WI38 (cell line): ENCODE measurements around the gene RNASE7.
A peak's percentile ranks its signal among the peaks of the same experiment; 100 is the strongest.

ENCODE experiments used
- H3K4me3 ChIP-seq: 2 replicates; pipeline ENCODE4 v1.5.1; 2011; ENCODE audit warnings: low read depth, mild to moderate bottlenecking, control low read depth, low read length
- TF ChIP-seq, protein P1 (sequence below): IDR thresholded peaks from 2 replicates; pipeline ENCODE4 v1.5.1; 2012; ENCODE audit warnings: low read depth, mild to moderate bottlenecking, control low read depth, low read length

RNASE7 gene

DNA sequence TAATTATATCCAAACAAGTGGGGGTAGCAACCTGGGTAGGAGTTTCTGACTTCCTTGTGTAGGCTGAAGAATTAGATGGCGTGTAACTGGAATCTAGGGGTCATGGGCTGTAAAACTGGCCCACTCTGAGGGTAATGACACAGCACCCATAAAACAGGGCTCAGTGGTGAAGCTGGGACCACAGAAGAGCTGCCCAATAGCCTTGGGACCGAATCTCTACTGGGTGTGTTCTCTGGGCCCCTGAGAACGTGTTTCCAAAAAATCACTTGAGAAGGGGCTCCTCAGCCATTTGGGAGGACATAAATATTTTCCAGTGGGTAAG is 19.1 kb downstream of the RNASE7 start:
- TF ChIP-seq, protein P1, sequence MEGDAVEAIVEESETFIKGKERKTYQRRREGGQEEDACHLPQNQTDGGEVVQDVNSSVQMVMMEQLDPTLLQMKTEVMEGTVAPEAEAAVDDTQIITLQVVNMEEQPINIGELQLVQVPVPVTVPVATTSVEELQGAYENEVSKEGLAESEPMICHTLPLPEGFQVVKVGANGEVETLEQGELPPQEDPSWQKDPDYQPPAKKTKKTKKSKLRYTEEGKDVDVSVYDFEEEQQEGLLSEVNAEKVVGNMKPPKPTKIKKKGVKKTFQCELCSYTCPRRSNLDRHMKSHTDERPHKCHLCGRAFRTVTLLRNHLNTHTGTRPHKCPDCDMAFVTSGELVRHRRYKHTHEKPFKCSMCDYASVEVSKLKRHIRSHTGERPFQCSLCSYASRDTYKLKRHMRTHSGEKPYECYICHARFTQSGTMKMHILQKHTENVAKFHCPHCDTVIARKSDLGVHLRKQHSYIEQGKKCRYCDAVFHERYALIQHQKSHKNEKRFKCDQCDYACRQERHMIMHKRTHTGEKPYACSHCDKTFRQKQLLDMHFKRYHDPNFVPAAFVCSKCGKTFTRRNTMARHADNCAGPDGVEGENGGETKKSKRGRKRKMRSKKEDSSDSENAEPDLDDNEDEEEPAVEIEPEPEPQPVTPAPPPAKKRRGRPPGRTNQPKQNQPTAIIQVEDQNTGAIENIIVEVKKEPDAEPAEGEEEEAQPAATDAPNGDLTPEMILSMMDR, result no peak

DNA sequence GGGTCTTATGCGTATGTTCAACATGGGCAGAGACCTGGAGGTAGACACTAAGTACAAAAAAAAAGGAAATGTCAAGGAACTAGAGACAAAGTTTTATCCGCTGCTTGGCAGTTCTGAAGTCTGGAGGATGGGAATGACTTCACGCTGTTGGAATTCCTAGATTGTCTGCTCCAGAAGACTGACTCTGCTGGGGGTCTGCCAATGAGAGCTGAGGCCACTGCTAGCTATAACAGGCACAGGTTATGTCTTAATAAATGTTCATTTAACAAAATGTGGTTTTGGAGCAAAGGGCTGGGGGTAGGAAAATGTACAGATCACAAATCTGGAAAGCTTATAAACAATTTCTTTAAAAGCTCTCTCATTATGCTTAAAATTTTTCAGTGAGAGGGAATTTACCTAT is 21.3 kb downstream of the RNASE7 start:
- no peak overlapping the region for H3K4me3 ChIP-seq
- TF ChIP-seq, protein P1, result no peak

More for the DNA sequence above, 19.1 kb downstream of the RNASE7 start:
- no peak overlapping the region for H3K4me3 ChIP-seq

DNA sequence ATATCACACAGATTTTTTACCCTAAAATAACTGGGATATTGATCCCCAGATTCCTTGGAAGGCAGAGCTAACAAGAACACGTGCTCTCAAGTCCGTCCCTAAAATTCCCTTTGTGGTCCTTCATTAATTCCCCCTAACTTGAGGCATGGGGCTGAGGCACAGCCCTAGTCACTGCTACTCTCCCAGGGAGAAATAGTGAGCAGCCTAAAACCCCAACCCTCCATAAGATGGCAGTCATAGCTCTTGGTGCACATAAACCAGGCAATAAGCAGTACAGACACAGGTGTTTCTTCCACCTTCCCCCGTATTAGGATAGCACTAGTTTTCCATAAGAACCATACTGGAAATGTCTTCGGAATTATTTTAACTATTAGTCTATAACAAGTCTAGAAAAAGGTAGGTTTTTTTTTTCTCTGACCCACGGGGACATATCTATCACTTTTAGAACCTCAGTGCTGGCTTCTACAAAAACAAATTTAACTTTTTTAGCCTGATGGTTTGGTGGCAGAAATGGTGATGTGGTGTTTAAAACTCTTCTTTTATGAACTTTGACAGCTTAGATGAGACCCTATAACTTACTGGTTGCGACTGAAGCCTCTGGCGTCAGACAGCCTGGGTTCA is 24.8 kb downstream of the RNASE7 start:
- TF ChIP-seq, protein P1, result no peak
- H3K4me3 ChIP-seq, result no peak overlapping the region

DNA sequence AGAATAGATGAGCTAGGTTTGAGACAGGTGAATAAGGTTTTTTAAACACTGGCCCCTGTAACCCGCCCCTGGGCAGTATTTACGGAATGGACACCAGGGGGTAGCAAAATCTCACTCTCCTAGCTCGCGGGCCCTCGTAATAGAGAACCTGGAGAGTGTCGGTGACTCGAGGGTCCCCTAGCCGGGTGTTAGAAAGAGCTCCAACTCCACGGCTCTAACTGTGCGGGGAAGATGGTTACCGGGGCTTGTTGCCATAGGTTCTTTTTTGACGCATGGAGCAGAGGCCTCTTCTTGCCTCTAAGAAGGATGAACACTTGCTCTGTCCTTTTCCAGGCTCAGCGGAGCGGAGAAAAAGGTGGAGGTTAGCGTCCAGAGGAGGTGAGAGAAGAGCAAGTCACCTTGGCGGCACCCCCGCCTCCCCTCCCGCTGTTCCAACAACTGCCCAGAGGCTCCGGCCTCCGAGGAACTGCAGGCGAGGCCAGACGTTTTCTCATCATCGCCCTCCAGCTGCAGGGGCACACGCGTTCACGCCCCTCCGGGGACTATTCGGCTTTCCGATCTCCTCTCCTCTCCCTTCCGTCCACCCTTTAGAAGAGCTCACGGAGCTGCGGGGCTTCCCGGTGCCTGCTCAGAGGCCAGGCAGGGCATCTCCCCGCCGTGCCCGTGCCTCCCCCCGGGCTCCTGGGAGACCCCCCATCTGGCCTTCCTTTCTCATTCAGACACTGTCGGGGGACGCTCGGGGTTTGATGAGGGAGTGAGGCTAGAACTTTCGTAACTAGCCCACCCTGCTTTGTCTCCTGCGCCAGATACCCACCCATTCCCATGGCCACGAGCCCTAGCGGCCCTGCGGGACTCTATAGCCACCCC is 26.6 kb downstream of the RNASE7 start:
- H3K4me3 ChIP-seq, result peak overlapping the region; percentile 82
- TF ChIP-seq, protein P1, result peak; percentile 60

DNA sequence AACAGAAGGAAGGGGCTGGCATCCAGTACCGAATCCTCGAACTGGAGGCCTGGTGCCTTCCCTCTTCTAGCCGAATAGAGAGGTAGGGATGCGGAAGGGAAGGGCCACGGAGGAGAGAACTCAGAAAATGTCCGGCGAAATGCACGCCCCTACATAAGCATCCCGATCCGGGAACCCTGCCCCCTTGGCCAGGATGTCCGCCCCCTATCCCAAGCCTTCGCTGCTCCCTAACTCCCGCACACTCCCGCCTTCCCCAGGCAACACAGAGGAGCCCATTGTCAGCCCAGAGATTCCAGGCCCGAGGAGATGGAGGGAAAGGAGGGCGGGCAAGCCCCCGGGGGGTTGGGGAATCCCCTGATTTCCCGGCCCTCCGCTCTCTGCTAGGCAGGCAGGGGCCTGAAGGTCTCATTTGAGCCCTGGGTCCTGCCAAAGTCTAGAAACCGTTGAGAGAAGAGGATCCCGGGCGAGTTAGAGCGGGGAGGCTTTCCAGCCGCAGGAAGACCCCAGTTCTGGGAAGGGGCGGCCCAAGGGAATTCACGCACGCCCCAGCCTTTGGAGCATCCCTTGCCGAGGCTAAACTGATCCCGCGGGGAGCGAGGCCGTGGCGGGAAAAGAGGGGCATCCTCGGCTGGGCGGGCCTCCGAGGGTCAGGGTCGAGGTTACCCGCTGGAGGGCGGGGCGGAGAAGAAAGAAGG is 27.4 kb downstream of the RNASE7 start:
- TF ChIP-seq, protein P1, result no peak
- H3K4me3 ChIP-seq, result peak overlapping the region; percentile 82

DNA sequence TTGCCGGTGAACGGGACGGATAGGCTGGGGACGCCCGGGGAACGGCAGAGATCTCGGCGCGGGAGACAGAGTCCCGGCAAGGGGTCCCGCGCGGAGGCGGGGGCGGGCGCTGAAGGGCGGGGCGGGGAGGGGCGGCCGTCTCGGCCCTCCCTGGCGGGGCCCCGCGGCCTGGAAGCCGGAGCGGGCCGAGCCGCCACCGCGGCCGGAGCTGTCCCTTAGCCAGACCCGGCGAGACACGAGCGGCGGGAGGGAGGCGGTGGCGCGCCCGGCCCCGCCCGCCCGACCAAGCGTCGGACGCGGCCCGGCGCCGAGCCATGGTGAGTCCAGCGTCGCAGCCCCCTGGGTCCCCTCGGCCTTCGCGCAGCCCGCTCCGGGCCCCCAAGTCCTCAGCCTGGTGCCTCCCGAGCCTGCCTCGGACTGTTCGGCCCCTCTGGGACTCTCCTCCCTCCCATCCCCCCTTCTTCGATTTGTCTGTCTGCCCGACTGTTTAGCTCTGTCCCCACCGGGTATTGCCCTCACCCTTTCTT is 28.0 kb downstream of the RNASE7 start, which contains the start of gene ARHGEF40:
ARHGEF40 (plus strand) TSS at position 222 of the 527 bp plus-strand sequence; CDS start at position 315, 93 bp downstream.
- peak within 1 kb of the TSS; percentile 82 for H3K4me3 ChIP-seq
- TF ChIP-seq, protein P1, result no peak
